ENCODE results near the gene TRIP12. TPM values are rescaled to one million over a fixed set of nuclear protein-coding genes. Genes with fewer than 3 reads are reported as not detected.

Gene TRIP12
- total and polyA plus RNA-seq, 2 of the 8 experiments (the other 6 are each of a cell fraction or from before 2014, with no cell fraction given) = 23.1 to 174 TPM

DNA sequence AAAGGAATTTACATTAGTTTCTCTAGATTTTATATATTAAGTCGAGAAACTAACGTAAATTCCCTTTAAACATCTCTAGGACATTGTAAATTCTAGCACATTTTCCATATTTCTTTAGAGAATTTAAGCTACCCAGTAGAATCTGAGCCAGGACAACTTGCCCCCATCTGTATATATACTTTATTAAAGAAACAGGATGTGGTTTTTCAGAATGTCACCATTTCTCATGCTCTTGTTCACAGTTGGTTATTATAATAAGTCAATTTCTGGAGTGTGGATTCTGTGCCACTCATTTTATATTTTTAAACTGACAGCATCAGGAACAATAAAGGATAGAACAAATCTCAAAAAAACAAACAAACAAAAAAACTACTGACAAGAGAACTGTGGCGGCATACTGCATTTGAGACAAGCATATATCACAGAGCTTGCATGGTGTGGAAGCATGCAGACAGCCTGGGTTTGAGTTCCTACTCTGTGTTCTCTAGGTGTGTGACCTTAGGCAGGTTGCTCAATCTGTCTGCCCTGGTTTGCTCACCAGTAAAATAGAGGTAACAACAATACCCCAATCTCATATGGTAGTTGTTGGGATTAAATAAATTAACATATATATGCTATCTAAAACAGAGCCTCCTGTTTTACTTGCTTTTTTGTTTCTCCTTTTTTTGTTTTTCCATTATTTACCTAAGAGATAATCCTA is 146.0 kb downstream of the TRIP12 start:
- no peak overlapping the region for H4K8ac ChIP-seq (ENCODE audit: extremely low read depth, insufficient read depth, low read length)
- H3K79me2 ChIP-seq (ENCODE audit: control insufficient read depth in 1 of 2, insufficient read depth in 2 of 2, low read length in 2 of 2) = peaks cover 0 to 9% of the 10 kb centered on the region in 2 experiments; a peak in 1 of 4 replicates
- H3K56ac ChIP-seq (replicated peaks; ENCODE audit: insufficient read length, low read depth, low read length) = peak overlapping the region; percentile 28
- peak overlapping the region; percentile 49; the same call in 1 of the 2 replicates for H2BK20ac ChIP-seq (ENCODE audit: low read length)
- no peak overlapping the region for H3K23ac ChIP-seq (ENCODE audit: insufficient read length)
- H2BK12ac ChIP-seq (ENCODE audit: low read depth, low read length) = no peak overlapping the region
- no peak overlapping the region for H4K91ac ChIP-seq (replicated peaks; ENCODE audit: insufficient read length, low read length)
- no peak overlapping the region for H3K4me3 ChIP-seq (ENCODE audit: extremely low read depth in 1 of 4, insufficient read depth in 2 of 4, low read depth in 3 of 4, low read length in 4 of 4)
- H3K4me2 ChIP-seq (ENCODE audit: insufficient read depth in 1 of 2, low read depth in 2 of 2, low read length in 2 of 2) = peak overlapping the region in 1 of 2 experiments; percentile 12; a peak in 1 of 4 replicates
- no peaks in the 10 kb centered on the region for H3K27me3 ChIP-seq (replicated peaks in 1 of 4; ENCODE audit: control insufficient read depth in 3 of 4, extremely low read depth in 1 of 4, insufficient read depth in 3 of 4, low read length in 3 of 4)
- H4K5ac ChIP-seq (ENCODE audit: insufficient read length, low read depth, low read length) = peak overlapping the region; percentile 70
- TF ChIP-seq CEBPB (IDR thresholded peaks at IDR 0.05; ENCODE audit: low read depth, low read length) (peak; percentile 72; the same call in 1 of the 2 replicates), NANOG (IDR thresholded peaks at IDR 0.05; ENCODE audit: insufficient read depth, low read depth, low read length, poor library complexity, severe bottlenecking) (no peak)
- no peaks in the 10 kb centered on the region for H3K9me3 ChIP-seq (ENCODE audit: insufficient read depth in 2 of 2, low read depth in 1 of 2, low read length in 1 of 2)
- H3K23me2 ChIP-seq (ENCODE audit: low read depth, low read length) = no peaks in the 10 kb centered on the region
- FAIRE-seq = no peak
- no peak overlapping the region for H3K14ac ChIP-seq (ENCODE audit: insufficient read length)
- no peak overlapping the region; the same call in 1 of the 2 replicates for H3K27ac ChIP-seq (ENCODE audit: low read depth, low read length)
- H2BK120ac ChIP-seq (replicated peaks; ENCODE audit: low read depth, low read length) = no peak overlapping the region
- H3K36me3 ChIP-seq (ENCODE audit: control insufficient read depth in 2 of 4, insufficient read depth in 4 of 4, low read length in 3 of 4) = peaks cover 0 to 48% (median 22%) of the 10 kb centered on the region in 4 experiments
- H3K18ac ChIP-seq (ENCODE audit: extremely low read depth, low read length) = no peak overlapping the region; the same call in 1 of the 2 replicates
- H2BK5ac ChIP-seq (ENCODE audit: low read depth, low read length) = peak overlapping the region; percentile 11; the same call in 1 of the 2 replicates
- no peaks in the 10 kb centered on the region for H3K79me1 ChIP-seq (ENCODE audit: low read depth, low read length)
- no peak overlapping the region for H2AK5ac ChIP-seq (ENCODE audit: low read depth, low read length)
- H3K4me1 ChIP-seq (replicated peaks in 1 of 4; ENCODE audit: control insufficient read depth in 3 of 4, insufficient read depth in 4 of 4, low read length in 3 of 4) = peaks cover 3 to 22% (median 15%) of the 10 kb centered on the region in 4 experiments; a peak in 5 of 7 replicates
- H2AFZ ChIP-seq (ENCODE audit: low read length) = no peak overlapping the region
- peaks cover 0 to 2% of the 10 kb centered on the region in 2 experiments for H4K20me1 ChIP-seq (replicated peaks in 1 of 2; ENCODE audit: control insufficient read depth in 1 of 2, insufficient read depth in 2 of 2, low read length in 2 of 2)
- 88% methylated on average over 3 of the region's 3 CpGs; no CpG with 5 or more reads in 1 of the 2 experiments for WGBS, 2 experiments (ENCODE audit: extremely low coverage in 1 of 2, insufficient coverage in 1 of 2, insufficient read length in 1 of 2, insufficient replicate concordance in 2 of 2, low coverage in 1 of 2, low lambda C conversion rate in 2 of 2, missing lambda C conversion rate in 1 of 2)
- POLR2A ChIA-PET (ENCODE audit: partially characterized antibody) = no interaction called here
- no peak overlapping the region for H3K9ac ChIP-seq (replicated peaks in 1 of 4; ENCODE audit: extremely low read depth in 1 of 4, low read depth in 3 of 4, low read length in 3 of 4)
- no peak overlapping the region for H2BK15ac ChIP-seq (ENCODE audit: low read length)
- no peak for DNase-seq (ENCODE audit: low read depth in 1 of 2, low spot score in 2 of 2)
- no peak overlapping the region for H3K4ac ChIP-seq (replicated peaks; ENCODE audit: insufficient read length, low read depth, low read length)
- CTCF ChIA-PET (ENCODE audit: partially characterized antibody) = no interaction called here
